AG09319 (cell line): ENCODE measurements around the gene FKBP5.

Experiments
- DNase-seq: peaks from one replicate; pipeline ENCODE4 v3.0.0-alpha.2; 2010; ENCODE audit warnings: low read depth; ENCODE audit errors: extremely low read depth
- CTCF ChIP-seq: IDR thresholded peaks from 2 replicates; pipeline ENCODE4 v1.5.1; 2011; ENCODE audit warnings: low read depth, mild to moderate bottlenecking, inconsistent platforms, low read length, moderate library complexity

FKBP5 gene

GRCh38 chr6:35665573-35665972, 23.1 kb downstream of the FKBP5 start:
- no peak for DNase-seq
- no peak for TF ChIP-seq CTCF

DNA sequence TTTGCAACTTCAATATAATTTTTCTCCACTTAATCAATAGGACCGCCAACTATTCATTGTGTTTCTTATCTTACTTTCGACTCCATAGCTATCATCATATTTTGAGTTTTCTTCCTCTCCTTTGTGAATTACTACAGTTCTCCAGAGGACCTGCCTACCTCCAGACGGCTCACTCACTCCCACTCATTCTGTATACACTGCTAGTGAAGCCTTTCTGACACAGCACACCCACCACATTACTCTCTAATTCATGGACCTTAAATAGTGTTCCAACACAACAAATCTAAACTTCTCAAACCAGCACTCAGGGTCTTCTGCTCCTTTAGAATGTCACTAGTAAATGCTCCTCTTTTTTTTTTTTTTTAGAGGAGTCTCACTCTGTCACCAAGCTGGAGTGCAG, 23.8 kb downstream of the FKBP5 start:
- DNase-seq, result no peak
- no peak for TF ChIP-seq CTCF

DNA sequence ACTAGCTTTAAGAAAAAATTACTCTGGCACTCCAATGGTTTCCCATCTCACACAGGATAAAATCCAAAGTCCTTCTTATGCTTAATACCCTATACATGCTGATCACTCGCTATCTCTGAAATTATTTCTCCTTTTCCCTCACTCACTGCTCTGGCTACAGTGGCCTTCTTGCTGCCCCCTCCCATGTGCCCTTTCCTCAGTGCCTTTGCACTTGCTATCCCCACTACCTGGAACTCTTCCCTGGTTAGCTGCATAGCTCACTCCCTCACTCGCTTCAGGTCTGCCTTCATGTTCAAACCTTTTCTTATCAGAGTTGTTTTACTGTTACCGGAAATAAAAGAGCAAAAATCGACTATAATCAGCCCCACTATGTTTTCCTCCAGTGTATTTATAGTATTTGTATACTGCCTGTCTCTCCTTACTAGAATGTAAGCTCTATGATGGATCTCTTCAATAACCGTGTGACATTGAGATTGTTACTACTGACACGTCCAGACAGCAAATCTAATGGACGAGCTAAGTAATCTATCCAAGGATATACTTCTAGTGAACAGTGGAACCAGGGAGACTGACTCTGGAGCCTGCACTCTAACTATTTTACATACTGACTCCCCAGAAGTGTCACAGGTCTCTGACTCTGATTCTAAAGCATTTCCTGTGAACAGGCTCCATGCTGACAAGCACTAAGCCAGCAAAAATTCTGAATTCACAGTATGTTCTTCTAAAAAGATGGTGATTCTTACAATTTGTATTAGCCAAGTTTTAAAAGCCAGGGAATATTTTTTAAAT, 25.1 kb downstream of the FKBP5 start:
- no peak for DNase-seq
- no peak for TF ChIP-seq CTCF

GRCh38 chr6:35662999-35663398, 25.7 kb downstream of the FKBP5 start:
- DNase-seq, result no peak
- no peak for TF ChIP-seq CTCF

GRCh38 chr6:35654883-35655282, 33.8 kb downstream of the FKBP5 start:
- no peak for DNase-seq
- no peak for TF ChIP-seq CTCF

DNA sequence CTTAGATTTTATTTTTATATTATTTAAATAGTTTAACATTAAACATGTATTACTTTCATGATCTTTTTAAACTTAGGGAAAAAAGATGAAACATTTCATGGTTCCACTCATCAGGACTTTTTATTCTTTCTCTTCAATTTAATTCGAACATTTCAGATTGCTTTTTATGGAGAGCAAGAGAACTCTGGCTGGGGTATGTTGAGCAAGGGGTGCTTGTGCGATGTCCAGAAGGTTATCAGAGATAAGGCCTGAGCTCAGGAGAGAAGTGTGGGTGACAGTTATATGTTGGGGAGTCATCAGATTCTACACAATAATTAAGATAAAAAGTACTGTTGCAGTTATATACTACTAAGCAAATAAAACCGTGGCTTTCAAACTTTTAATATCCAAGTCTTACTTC, 37.5 kb downstream of the FKBP5 start:
- DNase-seq, result no peak
- TF ChIP-seq CTCF, result no peak

- DNase-seq, result no peak
- no peak for TF ChIP-seq CTCF
Observed at GRCh38 chr6:35650015-35650414, 38.7 kb downstream of the FKBP5 start.
